HEK293 (cell line): ENCODE measurements around the gene ALKBH4.

Experiments used
- ZNF354C ChIP-seq: fragments of 450-650 bp; formaldehyde crosslinking; IDR thresholded peaks from 2 replicates; pipeline ENCODE4 v1.5.1; 2016; ENCODE audit warnings: missing biosample characterization, missing genetic modification characterization, low read depth, borderline replicate concordance
- TF ChIP-seq, protein P1 (sequence below): fragments of 450-650 bp; formaldehyde crosslinking; IDR thresholded peaks from 2 replicates; pipeline ENCODE4 v1.5.1; 2016; ENCODE audit warnings: missing biosample characterization, missing genetic modification characterization
- TF ChIP-seq, protein P2 (sequence below): fragments of 450-650 bp; formaldehyde crosslinking; IDR thresholded peaks from 2 replicates; pipeline ENCODE4 v1.5.1; 2016; ENCODE audit warnings: missing biosample characterization, missing genetic modification characterization, borderline replicate concordance
- TF ChIP-seq, protein P3 (sequence below): fragments of 450-650 bp; formaldehyde crosslinking; IDR thresholded peaks from 2 replicates; pipeline ENCODE4 v1.5.1; 2017; ENCODE audit warnings: missing biosample characterization, missing genetic modification characterization
- TF ChIP-seq, protein P4 (sequence below): fragments of 450-650 bp; formaldehyde crosslinking; IDR thresholded peaks from 2 replicates; pipeline ENCODE4 v1.5.1; 2016; ENCODE audit warnings: missing biosample characterization, missing genetic modification characterization
- TF ChIP-seq, protein P5 (sequence below): fragments of 450-650 bp; formaldehyde crosslinking; IDR thresholded peaks from 2 replicates; pipeline ENCODE4 v1.5.1; 2016; ENCODE audit warnings: missing biosample characterization, missing genetic modification characterization
- TF ChIP-seq, protein P6 (sequence below): IDR thresholded peaks from 2 replicates; pipeline ENCODE4 v1.6.1; 2011; ENCODE audit warnings: mild to moderate bottlenecking, low read depth, low read length, borderline replicate concordance
- TF ChIP-seq, protein P7 (sequence below): fragments of 450-650 bp; formaldehyde crosslinking; IDR thresholded peaks from 2 replicates; pipeline ENCODE4 v1.5.1; 2016; ENCODE audit warnings: missing biosample characterization, missing genetic modification characterization
- TF ChIP-seq, protein P8 (sequence below): fragments of 450-650 bp; formaldehyde crosslinking; IDR thresholded peaks from 2 replicates; pipeline ENCODE4 v1.5.1; 2016; ENCODE audit warnings: missing biosample characterization, missing genetic modification characterization

DNA sequence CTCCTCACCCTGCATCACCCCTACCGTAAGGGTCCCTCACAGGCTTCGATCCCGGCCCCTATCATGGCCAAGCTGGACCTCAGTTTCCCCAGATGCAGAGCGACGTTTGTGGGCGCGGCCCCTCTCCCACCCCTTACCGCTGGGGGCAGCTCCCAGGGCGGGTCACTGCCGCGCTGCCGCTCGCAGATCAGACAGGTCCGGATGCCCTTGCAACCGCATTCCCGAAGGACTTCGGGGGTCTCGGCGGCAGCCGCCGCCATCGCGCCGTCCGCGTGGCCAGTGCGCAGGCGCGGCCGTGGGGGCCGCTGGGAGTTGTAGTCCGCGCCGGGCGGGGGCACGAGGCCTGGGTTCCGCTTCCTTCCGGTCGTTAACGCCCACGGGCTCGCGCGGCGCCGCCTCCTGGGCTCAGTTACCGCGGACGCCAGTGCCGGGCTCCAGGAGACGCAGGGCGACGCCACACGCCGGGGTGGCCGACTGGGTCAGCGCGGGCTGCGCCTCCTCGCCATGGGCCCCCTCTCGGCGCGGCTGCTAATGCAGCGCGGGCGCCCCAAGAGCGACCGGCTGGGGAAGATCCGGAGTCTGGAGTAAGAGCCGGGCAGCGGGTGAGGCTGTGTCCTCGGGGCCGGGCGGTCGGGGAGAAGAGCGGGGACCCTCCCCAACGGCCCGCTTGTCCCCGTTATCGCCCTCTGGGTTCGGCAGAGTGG, at the start of gene ALKBH4, which contains the start of gene LRWD1:
- TF ChIP-seq, protein P1, sequence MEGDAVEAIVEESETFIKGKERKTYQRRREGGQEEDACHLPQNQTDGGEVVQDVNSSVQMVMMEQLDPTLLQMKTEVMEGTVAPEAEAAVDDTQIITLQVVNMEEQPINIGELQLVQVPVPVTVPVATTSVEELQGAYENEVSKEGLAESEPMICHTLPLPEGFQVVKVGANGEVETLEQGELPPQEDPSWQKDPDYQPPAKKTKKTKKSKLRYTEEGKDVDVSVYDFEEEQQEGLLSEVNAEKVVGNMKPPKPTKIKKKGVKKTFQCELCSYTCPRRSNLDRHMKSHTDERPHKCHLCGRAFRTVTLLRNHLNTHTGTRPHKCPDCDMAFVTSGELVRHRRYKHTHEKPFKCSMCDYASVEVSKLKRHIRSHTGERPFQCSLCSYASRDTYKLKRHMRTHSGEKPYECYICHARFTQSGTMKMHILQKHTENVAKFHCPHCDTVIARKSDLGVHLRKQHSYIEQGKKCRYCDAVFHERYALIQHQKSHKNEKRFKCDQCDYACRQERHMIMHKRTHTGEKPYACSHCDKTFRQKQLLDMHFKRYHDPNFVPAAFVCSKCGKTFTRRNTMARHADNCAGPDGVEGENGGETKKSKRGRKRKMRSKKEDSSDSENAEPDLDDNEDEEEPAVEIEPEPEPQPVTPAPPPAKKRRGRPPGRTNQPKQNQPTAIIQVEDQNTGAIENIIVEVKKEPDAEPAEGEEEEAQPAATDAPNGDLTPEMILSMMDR: peak; percentile 90
- no peak for TF ChIP-seq ZNF354C (tag by site-specific recombination)
- TF ChIP-seq, protein P2, sequence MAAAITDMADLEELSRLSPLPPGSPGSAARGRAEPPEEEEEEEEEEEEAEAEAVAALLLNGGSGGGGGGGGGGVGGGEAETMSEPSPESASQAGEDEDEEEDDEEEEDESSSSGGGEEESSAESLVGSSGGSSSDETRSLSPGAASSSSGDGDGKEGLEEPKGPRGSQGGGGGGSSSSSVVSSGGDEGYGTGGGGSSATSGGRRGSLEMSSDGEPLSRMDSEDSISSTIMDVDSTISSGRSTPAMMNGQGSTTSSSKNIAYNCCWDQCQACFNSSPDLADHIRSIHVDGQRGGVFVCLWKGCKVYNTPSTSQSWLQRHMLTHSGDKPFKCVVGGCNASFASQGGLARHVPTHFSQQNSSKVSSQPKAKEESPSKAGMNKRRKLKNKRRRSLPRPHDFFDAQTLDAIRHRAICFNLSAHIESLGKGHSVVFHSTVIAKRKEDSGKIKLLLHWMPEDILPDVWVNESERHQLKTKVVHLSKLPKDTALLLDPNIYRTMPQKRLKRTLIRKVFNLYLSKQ (tag by site-specific recombination): no peak
- TF ChIP-seq, protein P3, sequence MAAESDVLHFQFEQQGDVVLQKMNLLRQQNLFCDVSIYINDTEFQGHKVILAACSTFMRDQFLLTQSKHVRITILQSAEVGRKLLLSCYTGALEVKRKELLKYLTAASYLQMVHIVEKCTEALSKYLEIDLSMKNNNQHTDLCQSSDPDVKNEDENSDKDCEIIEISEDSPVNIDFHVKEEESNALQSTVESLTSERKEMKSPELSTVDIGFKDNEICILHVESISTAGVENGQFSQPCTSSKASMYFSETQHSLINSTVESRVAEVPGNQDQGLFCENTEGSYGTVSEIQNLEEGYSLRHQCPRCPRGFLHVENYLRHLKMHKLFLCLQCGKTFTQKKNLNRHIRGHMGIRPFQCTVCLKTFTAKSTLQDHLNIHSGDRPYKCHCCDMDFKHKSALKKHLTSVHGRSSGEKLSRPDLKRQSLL (tag by site-specific recombination): peak; percentile 87
- TF ChIP-seq, protein P4, sequence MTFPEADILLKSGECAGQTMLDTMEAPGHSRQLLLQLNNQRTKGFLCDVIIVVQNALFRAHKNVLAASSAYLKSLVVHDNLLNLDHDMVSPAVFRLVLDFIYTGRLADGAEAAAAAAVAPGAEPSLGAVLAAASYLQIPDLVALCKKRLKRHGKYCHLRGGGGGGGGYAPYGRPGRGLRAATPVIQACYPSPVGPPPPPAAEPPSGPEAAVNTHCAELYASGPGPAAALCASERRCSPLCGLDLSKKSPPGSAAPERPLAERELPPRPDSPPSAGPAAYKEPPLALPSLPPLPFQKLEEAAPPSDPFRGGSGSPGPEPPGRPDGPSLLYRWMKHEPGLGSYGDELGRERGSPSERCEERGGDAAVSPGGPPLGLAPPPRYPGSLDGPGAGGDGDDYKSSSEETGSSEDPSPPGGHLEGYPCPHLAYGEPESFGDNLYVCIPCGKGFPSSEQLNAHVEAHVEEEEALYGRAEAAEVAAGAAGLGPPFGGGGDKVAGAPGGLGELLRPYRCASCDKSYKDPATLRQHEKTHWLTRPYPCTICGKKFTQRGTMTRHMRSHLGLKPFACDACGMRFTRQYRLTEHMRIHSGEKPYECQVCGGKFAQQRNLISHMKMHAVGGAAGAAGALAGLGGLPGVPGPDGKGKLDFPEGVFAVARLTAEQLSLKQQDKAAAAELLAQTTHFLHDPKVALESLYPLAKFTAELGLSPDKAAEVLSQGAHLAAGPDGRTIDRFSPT (tag by site-specific recombination): peak; percentile 74
- TF ChIP-seq, protein P5, sequence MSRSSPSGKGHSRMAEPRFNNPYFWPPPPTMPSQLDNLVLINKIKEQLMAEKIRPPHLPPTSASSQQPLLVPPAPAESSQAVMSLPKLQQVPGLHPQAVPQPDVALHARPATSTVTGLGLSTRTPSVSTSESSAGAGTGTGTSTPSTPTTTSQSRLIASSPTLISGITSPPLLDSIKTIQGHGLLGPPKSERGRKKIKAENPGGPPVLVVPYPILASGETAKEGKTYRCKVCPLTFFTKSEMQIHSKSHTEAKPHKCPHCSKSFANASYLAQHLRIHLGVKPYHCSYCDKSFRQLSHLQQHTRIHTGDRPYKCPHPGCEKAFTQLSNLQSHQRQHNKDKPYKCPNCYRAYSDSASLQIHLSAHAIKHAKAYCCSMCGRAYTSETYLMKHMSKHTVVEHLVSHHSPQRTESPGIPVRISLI (tag by site-specific recombination): no peak
- TF ChIP-seq, protein P6, sequence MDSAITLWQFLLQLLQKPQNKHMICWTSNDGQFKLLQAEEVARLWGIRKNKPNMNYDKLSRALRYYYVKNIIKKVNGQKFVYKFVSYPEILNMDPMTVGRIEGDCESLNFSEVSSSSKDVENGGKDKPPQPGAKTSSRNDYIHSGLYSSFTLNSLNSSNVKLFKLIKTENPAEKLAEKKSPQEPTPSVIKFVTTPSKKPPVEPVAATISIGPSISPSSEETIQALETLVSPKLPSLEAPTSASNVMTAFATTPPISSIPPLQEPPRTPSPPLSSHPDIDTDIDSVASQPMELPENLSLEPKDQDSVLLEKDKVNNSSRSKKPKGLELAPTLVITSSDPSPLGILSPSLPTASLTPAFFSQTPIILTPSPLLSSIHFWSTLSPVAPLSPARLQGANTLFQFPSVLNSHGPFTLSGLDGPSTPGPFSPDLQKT: no peak; the same call in 1 of the 2 replicates
- TF ChIP-seq, protein P7, sequence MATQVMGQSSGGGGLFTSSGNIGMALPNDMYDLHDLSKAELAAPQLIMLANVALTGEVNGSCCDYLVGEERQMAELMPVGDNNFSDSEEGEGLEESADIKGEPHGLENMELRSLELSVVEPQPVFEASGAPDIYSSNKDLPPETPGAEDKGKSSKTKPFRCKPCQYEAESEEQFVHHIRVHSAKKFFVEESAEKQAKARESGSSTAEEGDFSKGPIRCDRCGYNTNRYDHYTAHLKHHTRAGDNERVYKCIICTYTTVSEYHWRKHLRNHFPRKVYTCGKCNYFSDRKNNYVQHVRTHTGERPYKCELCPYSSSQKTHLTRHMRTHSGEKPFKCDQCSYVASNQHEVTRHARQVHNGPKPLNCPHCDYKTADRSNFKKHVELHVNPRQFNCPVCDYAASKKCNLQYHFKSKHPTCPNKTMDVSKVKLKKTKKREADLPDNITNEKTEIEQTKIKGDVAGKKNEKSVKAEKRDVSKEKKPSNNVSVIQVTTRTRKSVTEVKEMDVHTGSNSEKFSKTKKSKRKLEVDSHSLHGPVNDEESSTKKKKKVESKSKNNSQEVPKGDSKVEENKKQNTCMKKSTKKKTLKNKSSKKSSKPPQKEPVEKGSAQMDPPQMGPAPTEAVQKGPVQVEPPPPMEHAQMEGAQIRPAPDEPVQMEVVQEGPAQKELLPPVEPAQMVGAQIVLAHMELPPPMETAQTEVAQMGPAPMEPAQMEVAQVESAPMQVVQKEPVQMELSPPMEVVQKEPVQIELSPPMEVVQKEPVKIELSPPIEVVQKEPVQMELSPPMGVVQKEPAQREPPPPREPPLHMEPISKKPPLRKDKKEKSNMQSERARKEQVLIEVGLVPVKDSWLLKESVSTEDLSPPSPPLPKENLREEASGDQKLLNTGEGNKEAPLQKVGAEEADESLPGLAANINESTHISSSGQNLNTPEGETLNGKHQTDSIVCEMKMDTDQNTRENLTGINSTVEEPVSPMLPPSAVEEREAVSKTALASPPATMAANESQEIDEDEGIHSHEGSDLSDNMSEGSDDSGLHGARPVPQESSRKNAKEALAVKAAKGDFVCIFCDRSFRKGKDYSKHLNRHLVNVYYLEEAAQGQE: no peak; the same call in none of the 2 replicates
- TF ChIP-seq, protein P8, sequence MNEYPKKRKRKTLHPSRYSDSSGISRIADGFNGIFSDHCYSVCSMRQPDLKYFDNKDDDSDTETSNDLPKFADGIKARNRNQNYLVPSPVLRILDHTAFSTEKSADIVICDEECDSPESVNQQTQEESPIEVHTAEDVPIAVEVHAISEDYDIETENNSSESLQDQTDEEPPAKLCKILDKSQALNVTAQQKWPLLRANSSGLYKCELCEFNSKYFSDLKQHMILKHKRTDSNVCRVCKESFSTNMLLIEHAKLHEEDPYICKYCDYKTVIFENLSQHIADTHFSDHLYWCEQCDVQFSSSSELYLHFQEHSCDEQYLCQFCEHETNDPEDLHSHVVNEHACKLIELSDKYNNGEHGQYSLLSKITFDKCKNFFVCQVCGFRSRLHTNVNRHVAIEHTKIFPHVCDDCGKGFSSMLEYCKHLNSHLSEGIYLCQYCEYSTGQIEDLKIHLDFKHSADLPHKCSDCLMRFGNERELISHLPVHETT (tag by site-specific recombination): no peak
